OCI-LY1 (cell line): Measurements from ENCODE around the gene SLC39A13.

Source experiments
- EZH2 ChIP-seq: fragments of 200-600 bp; sonication (generic), shearing (Covaris generic); IDR thresholded peaks from 2 replicates; pipeline ENCODE4 v1.8.0; 2017; ENCODE audit warnings: borderline replicate concordance, mixed run types, mild to moderate bottlenecking, antibody characterized with exemption, low read length, moderate library complexity, mixed read lengths
- TF ChIP-seq, protein P1 (sequence below): fragments of 200-600 bp; sonication (generic), shearing (Covaris generic); IDR thresholded peaks from 2 replicates; pipeline ENCODE4 v1.5.1; 2017; ENCODE audit warnings: mild to moderate bottlenecking, antibody characterized with exemption, low read length, moderate library complexity, mixed read lengths

DNA sequence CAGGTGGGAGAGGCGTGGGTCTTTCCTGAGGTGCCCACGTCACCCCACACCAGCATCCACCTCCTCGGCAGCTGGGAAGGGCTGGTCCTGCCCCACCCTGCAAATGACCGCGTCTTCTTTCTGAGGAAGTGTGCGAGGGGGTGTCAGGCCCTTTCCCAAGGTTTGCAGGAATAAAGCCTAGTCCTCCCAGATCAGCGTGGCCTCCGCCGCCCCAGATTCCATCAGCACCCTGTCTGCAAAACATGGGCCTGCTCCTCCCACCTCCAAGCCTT is 14.4 kb upstream of the SLC39A13 start:
- TF ChIP-seq, protein P1, sequence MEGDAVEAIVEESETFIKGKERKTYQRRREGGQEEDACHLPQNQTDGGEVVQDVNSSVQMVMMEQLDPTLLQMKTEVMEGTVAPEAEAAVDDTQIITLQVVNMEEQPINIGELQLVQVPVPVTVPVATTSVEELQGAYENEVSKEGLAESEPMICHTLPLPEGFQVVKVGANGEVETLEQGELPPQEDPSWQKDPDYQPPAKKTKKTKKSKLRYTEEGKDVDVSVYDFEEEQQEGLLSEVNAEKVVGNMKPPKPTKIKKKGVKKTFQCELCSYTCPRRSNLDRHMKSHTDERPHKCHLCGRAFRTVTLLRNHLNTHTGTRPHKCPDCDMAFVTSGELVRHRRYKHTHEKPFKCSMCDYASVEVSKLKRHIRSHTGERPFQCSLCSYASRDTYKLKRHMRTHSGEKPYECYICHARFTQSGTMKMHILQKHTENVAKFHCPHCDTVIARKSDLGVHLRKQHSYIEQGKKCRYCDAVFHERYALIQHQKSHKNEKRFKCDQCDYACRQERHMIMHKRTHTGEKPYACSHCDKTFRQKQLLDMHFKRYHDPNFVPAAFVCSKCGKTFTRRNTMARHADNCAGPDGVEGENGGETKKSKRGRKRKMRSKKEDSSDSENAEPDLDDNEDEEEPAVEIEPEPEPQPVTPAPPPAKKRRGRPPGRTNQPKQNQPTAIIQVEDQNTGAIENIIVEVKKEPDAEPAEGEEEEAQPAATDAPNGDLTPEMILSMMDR = no peak
- no peak for TF ChIP-seq EZH2
